ENCODE measurements around the gene C1QL1.

DNA sequence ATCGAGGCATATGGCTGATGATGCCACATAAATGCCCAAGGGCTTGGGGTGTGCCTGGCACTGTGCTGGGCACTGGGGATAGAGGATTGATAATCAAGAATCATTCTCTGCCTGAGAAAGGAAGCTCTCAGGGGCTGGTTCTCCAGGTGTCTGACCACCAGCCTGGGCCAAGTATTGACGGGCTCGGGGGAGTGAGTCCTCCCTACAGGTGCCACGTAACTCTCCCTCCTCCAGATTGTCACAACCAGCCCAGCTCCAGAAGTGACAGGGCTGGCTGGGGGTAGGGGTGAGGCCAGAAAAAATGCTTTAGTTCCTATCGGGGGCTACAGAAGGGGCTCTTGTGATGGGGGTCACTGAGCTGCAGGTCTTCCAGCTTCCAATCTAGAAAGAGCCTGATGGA is 10.7 kb upstream of the C1QL1 start:
- TF ChIP-seq ZNF274 (IDR thresholded peaks at IDR 0.05; ENCODE audit: low read depth, low read length) (no peak), SUZ12 (IDR thresholded peaks at IDR 0.05; ENCODE audit: extremely low read depth, insufficient read depth, insufficient read length) (no peak), YY1 (IDR thresholded peaks at IDR 0.05; ENCODE audit: insufficient read depth, insufficient read length) (no peak)
